CD4-positive, alpha-beta T cell (primary cell): Measurements from ENCODE around the gene COQ5. TPM values are rescaled to one million over a fixed set of nuclear protein-coding genes. Genes with fewer than 3 reads are reported as not detected.

Experiments
- ATAC-seq: fragments of 200-7000 bp; cut with Tn5 transposase; one replicate; pipeline ENCODE4 v1.10.0; 2022; ENCODE audit warnings: mild to moderate bottlenecking; ENCODE audit not compliant: poor library complexity
- CTCF ChIA-PET: fragments of 350-600 bp; sonication (Branson Sonifier 250); formaldehyde crosslinking; loops from one replicate; lab custom pipeline; 2021; ENCODE audit warnings: antibody characterized with exemption, inconsistent platforms; lab: Charles Lee
- POLR2A ChIA-PET: fragments of 350-600 bp; sonication (Branson Sonifier 250); formaldehyde crosslinking; loops from one replicate; lab custom pipeline; 2021; ENCODE audit warnings: antibody characterized with exemption, inconsistent platforms; lab: Charles Lee
- DNase-seq, 14 experiments: peaks; one replicate each; pipeline ENCODE4 v3.0.0-alpha.2; 2013 to 2020; ENCODE audit warnings: mixed read lengths in 2 of 14
- H3K27ac ChIP-seq, 2 donors: one replicate each; pipeline versions ENCODE4 v1.5.1 to v1.7.0; 2013; ENCODE audit warnings: low read length in 2 of 2, low read depth in 1 of 2, mild to moderate bottlenecking in 1 of 2
- H3K27me3 ChIP-seq, 2 experiments: 1 replicate in 1 of 2; 2 replicates in 1 of 2; pipeline versions ENCODE4 v1.6.1 to v1.7.0; 2013; ENCODE audit warnings: low read length in 2 of 2, control low read depth in 1 of 2, mild to moderate bottlenecking in 1 of 2, moderate library complexity in 1 of 2; ENCODE audit not compliant: insufficient read depth in 2 of 2, control insufficient read depth in 1 of 2
- H3K36me3 ChIP-seq: one replicate; pipeline ENCODE4 v1.6.1; 2013; ENCODE audit warnings: low read length, control low read depth; ENCODE audit not compliant: insufficient read depth
- H3K4me1 ChIP-seq: one replicate; pipeline ENCODE4 v1.6.1; 2013; ENCODE audit warnings: low read length, control low read depth; ENCODE audit not compliant: insufficient read depth
- H3K4me3 ChIP-seq: one replicate; pipeline ENCODE4 v1.5.1; 2013; ENCODE audit warnings: mild to moderate bottlenecking, low read length, moderate library complexity
- H3K9me3 ChIP-seq, 2 experiments: 1 replicate in 1 of 2; 2 replicates in 1 of 2; pipeline versions ENCODE4 v1.6.1 to v1.7.0; 2013; ENCODE audit warnings: low read length in 2 of 2, mild to moderate bottlenecking in 2 of 2, control low read depth in 1 of 2, moderate library complexity in 1 of 2; ENCODE audit not compliant: control insufficient read depth in 1 of 2, insufficient read depth in 1 of 2
- H3K27ac Mint-ChIP-seq: one replicate; pipeline ENCODE4 v1.8.0; 2020; ENCODE audit warnings: mixed read lengths
- H3K27me3 Mint-ChIP-seq: one replicate; pipeline ENCODE4 v1.8.0; 2021; ENCODE audit warnings: mixed read lengths
- H3K36me3 Mint-ChIP-seq: one replicate; pipeline ENCODE4 v1.8.0; 2021; ENCODE audit warnings: low read depth, mixed read lengths
- H3K4me1 Mint-ChIP-seq: one replicate; pipeline ENCODE4 v1.8.0; 2021; ENCODE audit warnings: low read depth, mixed read lengths
- H3K4me3 Mint-ChIP-seq: one replicate; pipeline ENCODE4 v1.8.0; 2020; ENCODE audit warnings: mild to moderate bottlenecking, mixed read lengths
- H3K9me3 Mint-ChIP-seq: one replicate; pipeline ENCODE4 v1.8.0; 2020; ENCODE audit warnings: mixed read lengths
- intact Hi-C, 2 experiments: fragments of 100-400 bp; cut with DNase I in 1 of 2; cut with micrococcal nuclease in 1 of 2; formaldehyde crosslinking; loops; one replicate each; pipeline versions ENCODE4 v1.15.1 to v1.9.0; 2023 to 2025; cut with DNase I, micrococcal nuclease
- total RNA-seq, 174 experiments: library from RNA in 2 of 174; stranded (reverse) in 2 of 174; gene quantifications; one replicate each; pipeline ENCODE4 v1.2.3 and lab custom pipeline; 2021 to 2026
- TF ChIP-seq, protein P1 (sequence below): fragments of 200-600 bp; IDR thresholded peaks from one replicate; pipeline ENCODE4 v1.8.0; 2022; ENCODE audit warnings: antibody characterized with exemption, mild to moderate bottlenecking

Gene COQ5
- total RNA-seq, 2 experiments from 2014 or later, result 6.9 to 7.1 TPM

GRCh38 chr12:120474616-120474960 is 54.4 kb downstream of the COQ5 start:
- Histone ChIP-seq H3K4me3 (no peak overlapping the region), H3K27ac (no peak overlapping the region), H3K36me3 (no peaks in the 10 kb centered on the region), H3K27me3 (no peaks in the 10 kb centered on the region), H3K9me3 (no peaks in the 10 kb centered on the region), H3K4me1 (peaks cover 14% of the 10 kb centered on the region)
- POLR2A ChIA-PET, result no interaction called here
- no peak overlapping the region for H3K4me3 Mint-ChIP-seq
- intact Hi-C loops, result no loop called here
- ATAC-seq (no peak), DNase-seq (peak in 2 of 14 experiments; percentile 39 to 51)
- TF ChIP-seq, protein P1, sequence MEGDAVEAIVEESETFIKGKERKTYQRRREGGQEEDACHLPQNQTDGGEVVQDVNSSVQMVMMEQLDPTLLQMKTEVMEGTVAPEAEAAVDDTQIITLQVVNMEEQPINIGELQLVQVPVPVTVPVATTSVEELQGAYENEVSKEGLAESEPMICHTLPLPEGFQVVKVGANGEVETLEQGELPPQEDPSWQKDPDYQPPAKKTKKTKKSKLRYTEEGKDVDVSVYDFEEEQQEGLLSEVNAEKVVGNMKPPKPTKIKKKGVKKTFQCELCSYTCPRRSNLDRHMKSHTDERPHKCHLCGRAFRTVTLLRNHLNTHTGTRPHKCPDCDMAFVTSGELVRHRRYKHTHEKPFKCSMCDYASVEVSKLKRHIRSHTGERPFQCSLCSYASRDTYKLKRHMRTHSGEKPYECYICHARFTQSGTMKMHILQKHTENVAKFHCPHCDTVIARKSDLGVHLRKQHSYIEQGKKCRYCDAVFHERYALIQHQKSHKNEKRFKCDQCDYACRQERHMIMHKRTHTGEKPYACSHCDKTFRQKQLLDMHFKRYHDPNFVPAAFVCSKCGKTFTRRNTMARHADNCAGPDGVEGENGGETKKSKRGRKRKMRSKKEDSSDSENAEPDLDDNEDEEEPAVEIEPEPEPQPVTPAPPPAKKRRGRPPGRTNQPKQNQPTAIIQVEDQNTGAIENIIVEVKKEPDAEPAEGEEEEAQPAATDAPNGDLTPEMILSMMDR, result no peak
- no peaks in the 10 kb centered on the region for H3K9me3 Mint-ChIP-seq
- H3K36me3 Mint-ChIP-seq, result no peaks in the 10 kb centered on the region
- H3K27me3 Mint-ChIP-seq, result no peaks in the 10 kb centered on the region
- CTCF ChIA-PET, result interaction anchor here (0.9 kb wide), 1 partner anchor 172 kb away, joined by 3 read pairs; the partner anchor contains the start of gene SIRT4
- H3K27ac Mint-ChIP-seq, result no peak overlapping the region
- peaks cover 12% of the 10 kb centered on the region for H3K4me1 Mint-ChIP-seq

DNA sequence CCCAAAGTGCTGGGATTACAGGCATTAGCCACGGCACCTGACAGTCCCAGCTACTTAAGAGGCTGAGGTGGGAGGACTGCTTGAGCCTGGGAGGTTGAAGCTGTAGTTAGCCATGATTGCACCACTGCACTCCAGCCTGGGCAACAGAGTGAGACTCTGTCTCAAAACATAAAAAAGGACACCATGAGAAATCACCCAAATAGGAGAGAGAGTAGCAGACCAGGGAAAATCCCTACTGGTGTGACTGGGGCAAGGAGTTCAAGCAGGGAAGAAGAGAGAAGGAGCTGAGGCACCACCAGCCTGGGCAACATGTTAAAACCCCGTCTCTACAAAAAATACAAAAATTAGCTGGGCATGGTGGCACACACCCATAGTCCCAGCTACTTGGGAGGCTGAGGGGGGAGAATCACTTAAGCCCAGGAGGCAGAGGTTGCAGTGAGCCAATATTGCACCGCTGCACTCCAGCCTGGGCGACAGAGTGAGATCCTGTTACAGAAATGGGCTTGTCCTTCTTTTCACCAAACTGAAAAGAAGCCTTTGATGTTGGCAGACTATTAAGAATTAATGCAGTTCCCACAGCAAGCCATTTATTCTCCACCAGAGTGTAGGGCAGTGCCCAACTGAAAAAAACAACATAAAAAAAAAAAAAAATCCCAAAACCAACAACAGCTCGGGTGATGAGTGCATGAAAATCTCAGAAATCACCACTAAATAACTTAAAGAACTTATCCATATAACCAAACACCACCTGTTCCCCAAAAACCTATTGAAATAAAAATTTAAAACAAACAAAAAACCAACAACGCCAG is 54.9 kb downstream of the COQ5 start:
- no peak overlapping the region for H3K4me3 Mint-ChIP-seq
- CTCF ChIA-PET, result interaction anchor here (0.9 to 1.4 kb wide), 3 partner anchors 23 to 172 kb away, joined by 3 read pairs; partner anchors contain the start of gene SIRT4
- peaks cover 12% of the 10 kb centered on the region for H3K4me1 Mint-ChIP-seq
- DNase-seq (no peak), ATAC-seq (no peak)
- Histone ChIP-seq H3K27me3 (no peaks in the 10 kb centered on the region), H3K4me1 (peaks cover 11% of the 10 kb centered on the region), H3K9me3 (no peaks in the 10 kb centered on the region), H3K36me3 (no peaks in the 10 kb centered on the region), H3K4me3 (no peak overlapping the region), H3K27ac (no peak overlapping the region)
- intact Hi-C loops, result no loop called here
- POLR2A ChIA-PET, result no interaction called here
- no peaks in the 10 kb centered on the region for H3K27me3 Mint-ChIP-seq
- H3K36me3 Mint-ChIP-seq, result no peaks in the 10 kb centered on the region
- TF ChIP-seq, protein P1, result no peak
- H3K9me3 Mint-ChIP-seq, result no peaks in the 10 kb centered on the region
- no peak overlapping the region for H3K27ac Mint-ChIP-seq

DNA sequence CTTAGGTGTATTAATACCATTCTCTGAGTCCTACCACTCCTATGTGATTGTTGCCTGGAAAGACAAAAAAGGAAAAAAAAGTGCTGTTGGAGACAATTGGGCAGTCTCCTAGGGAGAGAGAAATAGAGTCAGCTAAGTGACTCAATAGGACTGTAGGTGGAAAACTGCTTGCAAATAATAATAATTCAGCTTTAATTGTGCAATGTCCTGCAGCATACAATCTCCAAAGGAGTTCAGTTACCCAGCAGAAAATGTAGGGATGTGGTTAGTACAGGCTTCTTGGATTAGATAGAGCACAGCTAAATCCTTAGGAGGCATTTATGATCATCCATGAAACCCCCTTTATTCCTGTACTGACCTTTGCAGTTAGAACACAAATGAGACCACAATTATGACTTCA is 56.4 kb downstream of the COQ5 start:
- DNase-seq (no peak), ATAC-seq (no peak)
- Histone ChIP-seq H3K9me3 (no peaks in the 10 kb centered on the region), H3K4me1 (peaks cover 24% of the 10 kb centered on the region), H3K4me3 (no peak overlapping the region), H3K27ac (no peak overlapping the region), H3K36me3 (no peaks in the 10 kb centered on the region), H3K27me3 (no peaks in the 10 kb centered on the region)
- Mint-ChIP-seq H3K9me3 (no peaks in the 10 kb centered on the region), H3K4me1 (peaks cover 23% of the 10 kb centered on the region), H3K4me3 (no peak overlapping the region), H3K27me3 (no peaks in the 10 kb centered on the region), H3K27ac (no peak overlapping the region), H3K36me3 (peaks cover 11% of the 10 kb centered on the region)
- POLR2A ChIA-PET, result interaction anchor here (0.6 to 0.9 kb wide), 2 partner anchors 22 to 170 kb away, joined by 3 read pairs; no protein-coding TSS in a partner anchor
- intact Hi-C loops, result no loop called here
- TF ChIP-seq, protein P1, result no peak
- CTCF ChIA-PET, result interaction anchor here (1.3 to 1.4 kb wide), 2 partner anchors 24 to 171 kb away, joined by 3 read pairs; partner anchors contain the start of gene SIRT4
